Stomach (tissue), 9 donors: Measurements from ENCODE around the gene ABCC5. TPM values are rescaled to one million over a fixed set of nuclear protein-coding genes. Genes with fewer than 3 reads are reported as not detected.

Experiments used
- DNase-seq, 2 donors: peaks; one replicate each; pipeline versions ENCODE4 v3.0.0 to v3.0.0-alpha.2; 2013 to 2019
- H3K27ac ChIP-seq, 5 donors: fragments of 200-600 bp in 4 of 5; sonication (generic) in 4 of 5; one replicate each; pipeline ENCODE4 v1.5.1; 2013 to 2019; ENCODE audit warnings: mild to moderate bottlenecking in 1 of 5, moderate library complexity in 1 of 5
- H3K27me3 ChIP-seq, 3 donors: fragments of 200-600 bp; sonication (generic); one replicate each; pipeline ENCODE4 v1.5.1; 2017 to 2019; ENCODE audit warnings: mixed run types in 1 of 3
- H3K36me3 ChIP-seq, 4 donors: fragments of 200-600 bp; sonication (generic); 1 replicate in 3 of 4; 2 replicates in 1 of 4; pipeline ENCODE4 v1.5.1; 2016 to 2019
- H3K4me1 ChIP-seq, 4 donors: fragments of 200-600 bp; sonication (generic); one replicate each; pipeline ENCODE4 v1.5.1; 2016 to 2019
- H3K4me3 ChIP-seq, 4 donors: fragments of 200-600 bp; sonication (generic) in 3 of 4; one replicate each; pipeline ENCODE4 v1.5.1; 2016 to 2019; ENCODE audit warnings: mild to moderate bottlenecking in 1 of 4
- H3K9me3 ChIP-seq, 4 donors: fragments of 200-600 bp; sonication (generic); one replicate each; pipeline ENCODE4 v1.5.1; 2016 to 2019
- EP300 ChIP-seq: sonication (generic); formaldehyde crosslinking; IDR thresholded peaks from one replicate; pipeline ENCODE4 v1.6.1; 2017; ENCODE audit warnings: antibody characterized with exemption
- POLR2A ChIP-seq, 4 donors: fragments of 450-650 bp; IDR thresholded peaks; one replicate each; pipeline ENCODE4 v1.6.1; 2016; ENCODE audit warnings: antibody characterized with exemption in 4 of 4, control low read depth in 2 of 4, mild to moderate bottlenecking in 1 of 4, moderate library complexity in 1 of 4
- POLR2AphosphoS5 ChIP-seq, 3 donors: sonication (generic); formaldehyde crosslinking; IDR thresholded peaks; one replicate each; pipeline ENCODE4 v1.6.1; 2016; ENCODE audit warnings: antibody characterized with exemption in 3 of 3
- WGBS, 5 donors: extraction: QIAGEN DNeasy Blood & Tissue Kit in 3 of 5; methylation state at CpG; one replicate each; pipeline versions ENCODE4 v1.1.5 to v1.1.7; 2013 to 2018; 5-methylcytosine and 5-hydroxymethylcytosine counted together
- intact Hi-C: fragments of 100-400 bp; cut with DNase I; formaldehyde crosslinking; loops from one replicate; pipeline ENCODE4 v1.15.1; 2023; ENCODE audit warnings: low total_unique reads
- polyA plus RNA-seq, 3 donors: library from polyadenylated mRNA; stranded (reverse); fragments of 200-250 nt; gene quantifications; one replicate each; pipeline ENCODE4 v1.2.3, GENCODE V29; 2013
- total RNA-seq, 5 donors: library from RNA; depleted of rRNA; stranded (reverse); fragments of >200 nt; gene quantifications; one replicate each; pipeline versions ENCODE4 v1.1.0 to v1.2.3, GENCODE V29; 2014 to 2016
- TF ChIP-seq, protein P1 (sequence below), 7 experiments: fragments of 450-650 bp in 4 of 7; fragments of 200-600 bp in 3 of 7; sonication (generic) in 3 of 7; IDR thresholded peaks; one replicate each; pipeline ENCODE4 v1.5.1; 2016 to 2019; ENCODE audit warnings: antibody characterized with exemption in 7 of 7, control low read depth in 2 of 7, mild to moderate bottlenecking in 1 of 7
- donor health status: healthy with polysubstance abuse.
- donor health status: Bipolar disorder and iron deficiency.
- donor health status: healthy.

The ABCC5 gene
- total and polyA plus RNA-seq, 8 donors, result 16.6 to 241 (median 78.3) TPM

GRCh38 chr3:183953471-183954070 lies 64.1 kb downstream of the ABCC5 start:
- intact Hi-C loops, result no loop called here
- 88 to 94% (median 90%) methylated on average over 6 of the region's 6 CpGs for WGBS, 5 donors
- Histone ChIP-seq H3K4me1 (peaks cover 0 to 5% (median 0%) of the 10 kb centered on the region in 4 donors), H3K4me3 (no peak overlapping the region), H3K9me3 (no peaks in the 10 kb centered on the region), H3K36me3 (peaks cover 30 to 89% (median 83%) of the 10 kb centered on the region in 4 donors), H3K27me3 (no peaks in the 10 kb centered on the region), H3K27ac (no peak overlapping the region)
- no peak for DNase-seq
- TF ChIP-seq POLR2AphosphoS5 (IDR thresholded peaks at IDR 0.05) (no peak), POLR2A (IDR thresholded peaks at IDR 0.05) (no peak), EP300 (no peak)
- TF ChIP-seq, protein P1, sequence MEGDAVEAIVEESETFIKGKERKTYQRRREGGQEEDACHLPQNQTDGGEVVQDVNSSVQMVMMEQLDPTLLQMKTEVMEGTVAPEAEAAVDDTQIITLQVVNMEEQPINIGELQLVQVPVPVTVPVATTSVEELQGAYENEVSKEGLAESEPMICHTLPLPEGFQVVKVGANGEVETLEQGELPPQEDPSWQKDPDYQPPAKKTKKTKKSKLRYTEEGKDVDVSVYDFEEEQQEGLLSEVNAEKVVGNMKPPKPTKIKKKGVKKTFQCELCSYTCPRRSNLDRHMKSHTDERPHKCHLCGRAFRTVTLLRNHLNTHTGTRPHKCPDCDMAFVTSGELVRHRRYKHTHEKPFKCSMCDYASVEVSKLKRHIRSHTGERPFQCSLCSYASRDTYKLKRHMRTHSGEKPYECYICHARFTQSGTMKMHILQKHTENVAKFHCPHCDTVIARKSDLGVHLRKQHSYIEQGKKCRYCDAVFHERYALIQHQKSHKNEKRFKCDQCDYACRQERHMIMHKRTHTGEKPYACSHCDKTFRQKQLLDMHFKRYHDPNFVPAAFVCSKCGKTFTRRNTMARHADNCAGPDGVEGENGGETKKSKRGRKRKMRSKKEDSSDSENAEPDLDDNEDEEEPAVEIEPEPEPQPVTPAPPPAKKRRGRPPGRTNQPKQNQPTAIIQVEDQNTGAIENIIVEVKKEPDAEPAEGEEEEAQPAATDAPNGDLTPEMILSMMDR (IDR thresholded peaks at IDR 0.05), result no peak

GRCh38 chr3:183951459-183951858 lies 66.2 kb downstream of the ABCC5 start:
- Histone ChIP-seq H3K27ac (no peak overlapping the region), H3K9me3 (no peaks in the 10 kb centered on the region), H3K36me3 (peaks cover 34 to 95% (median 91%) of the 10 kb centered on the region in 4 donors), H3K27me3 (no peaks in the 10 kb centered on the region), H3K4me1 (no peaks in the 10 kb centered on the region), H3K4me3 (no peak overlapping the region)
- intact Hi-C loops, result no loop called here
- WGBS, 5 donors, result 84 to 95% (median 88%) methylated on average over 13 of the region's 13 CpGs
- no peak for TF ChIP-seq POLR2AphosphoS5 (IDR thresholded peaks at IDR 0.05)
- TF ChIP-seq EP300, result no peak
- TF ChIP-seq POLR2A (IDR thresholded peaks at IDR 0.05), result no peak
- TF ChIP-seq, protein P1 (IDR thresholded peaks at IDR 0.05), result no peak
- no peak for DNase-seq

- TF ChIP-seq EP300 (no peak), POLR2AphosphoS5 (IDR thresholded peaks at IDR 0.05) (no peak), POLR2A (IDR thresholded peaks at IDR 0.05) (no peak)
- TF ChIP-seq, protein P1 (IDR thresholded peaks at IDR 0.05), result no peak
- intact Hi-C loops, result no loop called here
- no peak for DNase-seq
- 82 to 91% (median 88%) methylated on average over 12 of the region's 12 CpGs for WGBS, 5 donors
- no peak overlapping the region for H3K27ac ChIP-seq
- no peak overlapping the region for H3K4me3 ChIP-seq
- no peaks in the 10 kb centered on the region for H3K4me1 ChIP-seq
- H3K9me3 ChIP-seq, result no peaks in the 10 kb centered on the region
- no peaks in the 10 kb centered on the region for H3K27me3 ChIP-seq
- peaks cover 42 to 98% (median 96%) of the 10 kb centered on the region in 4 donors for H3K36me3 ChIP-seq
Observed at GRCh38 chr3:183949690-183950089, 68.0 kb downstream of the ABCC5 start.

- TF ChIP-seq POLR2A (IDR thresholded peaks at IDR 0.05), result no peak
- TF ChIP-seq, protein P1 (IDR thresholded peaks at IDR 0.05), result no peak
- no peak overlapping the region for H3K4me3 ChIP-seq
- no peak for DNase-seq
- 95 to 100% (median 97%) methylated on average over 2 of the region's 2 CpGs for WGBS, 5 donors
- H3K36me3 ChIP-seq, result peaks cover 46 to 99% (median 99%) of the 10 kb centered on the region in 4 donors
- no peaks in the 10 kb centered on the region for H3K9me3 ChIP-seq
- no peaks in the 10 kb centered on the region for H3K4me1 ChIP-seq
- no peaks in the 10 kb centered on the region for H3K27me3 ChIP-seq
- no peak overlapping the region for H3K27ac ChIP-seq
- intact Hi-C loops, result no loop called here
Observed at GRCh38 chr3:183946037-183946436, 71.6 kb downstream of the ABCC5 start.
